ENCODE measurements around the gene GDNF. TPM values are rescaled to one million over a fixed set of nuclear protein-coding genes. Genes with fewer than 3 reads are reported as not detected.

Gene GDNF
- total and polyA plus RNA-seq, 5 donors: 0.14 to 0.74 (median 0.41) TPM

DNA sequence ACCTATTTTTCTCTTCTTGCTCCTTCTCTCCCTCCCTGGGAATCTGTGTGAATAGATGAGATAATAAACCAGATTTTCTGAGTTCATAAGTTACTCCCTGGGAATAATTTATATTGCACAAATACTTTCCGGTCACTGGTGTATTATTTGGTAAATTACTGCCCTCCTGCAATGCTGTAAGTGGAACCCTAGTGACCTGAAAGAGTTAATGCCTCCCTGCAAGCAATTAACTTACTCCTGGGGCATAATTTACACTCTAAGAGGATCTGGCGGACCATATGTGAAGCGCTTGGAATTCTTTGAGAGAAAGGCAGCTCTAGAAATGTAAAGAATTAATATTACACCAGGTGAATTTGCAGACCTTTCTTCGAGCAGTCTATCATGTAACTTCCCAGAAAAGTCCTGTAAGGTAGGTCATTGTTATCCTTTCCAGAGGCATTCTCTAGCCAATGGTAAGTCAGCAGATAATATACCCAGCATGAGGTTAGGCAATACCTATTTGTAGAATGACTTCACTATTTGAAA, 7.0 kb upstream of the GDNF start:
- H3K27me3 ChIP-seq (ENCODE audit: control insufficient read depth, insufficient read depth): no peaks in the 10 kb centered on the region
- intact Hi-C loops (cut with DNase I): no loop called here
- no peak overlapping the region for H3K27ac ChIP-seq (ENCODE audit: low read length)
- 78% methylated on average over 4 of the region's 4 CpGs for WGBS
- no peak overlapping the region for H3K4me3 ChIP-seq (ENCODE audit: low read length)
- DNase-seq (no peak), ATAC-seq (no peak)
- H3K9me3 ChIP-seq (ENCODE audit: control insufficient read depth, low read length): peaks cover 2% of the 10 kb centered on the region
- no peaks in the 10 kb centered on the region for H3K4me1 ChIP-seq (ENCODE audit: control insufficient read depth, insufficient read depth, low read length)

DNA sequence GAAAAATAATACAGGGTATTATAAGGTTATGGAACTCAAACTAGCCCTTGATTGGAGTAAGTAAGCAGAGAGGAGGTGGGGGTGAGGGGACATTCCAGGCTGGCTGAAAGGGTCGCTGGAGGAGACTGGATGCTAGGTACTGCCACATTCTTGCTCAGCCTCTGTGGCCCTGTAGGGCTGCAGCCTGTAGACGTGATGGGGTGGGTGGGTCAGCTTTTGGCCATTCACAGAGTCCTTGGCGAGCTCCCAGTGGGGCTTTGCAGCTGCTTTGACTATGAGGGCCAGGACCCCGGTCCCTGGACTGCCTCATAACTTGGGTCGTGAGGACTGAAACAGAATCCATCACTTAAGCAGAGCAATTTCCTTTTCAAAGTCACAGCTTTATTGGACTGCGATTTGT, 4.2 kb upstream of the GDNF start:
- WGBS: 42% methylated on average over 6 of the region's 6 CpGs
- intact Hi-C loops (cut with DNase I): no loop called here
- DNase-seq: peak in 2 of 3 donors; percentile 50 to 57
- peaks cover 2% of the 10 kb centered on the region for H3K9me3 ChIP-seq (ENCODE audit: control insufficient read depth, low read length)
- ATAC-seq: no peak
- no peaks in the 10 kb centered on the region for H3K4me1 ChIP-seq (ENCODE audit: control insufficient read depth, insufficient read depth, low read length)
- H3K27me3 ChIP-seq (ENCODE audit: control insufficient read depth, insufficient read depth): no peaks in the 10 kb centered on the region
- no peak overlapping the region for H3K4me3 ChIP-seq (ENCODE audit: low read length)
- no peak overlapping the region for H3K27ac ChIP-seq (ENCODE audit: low read length)

DNA sequence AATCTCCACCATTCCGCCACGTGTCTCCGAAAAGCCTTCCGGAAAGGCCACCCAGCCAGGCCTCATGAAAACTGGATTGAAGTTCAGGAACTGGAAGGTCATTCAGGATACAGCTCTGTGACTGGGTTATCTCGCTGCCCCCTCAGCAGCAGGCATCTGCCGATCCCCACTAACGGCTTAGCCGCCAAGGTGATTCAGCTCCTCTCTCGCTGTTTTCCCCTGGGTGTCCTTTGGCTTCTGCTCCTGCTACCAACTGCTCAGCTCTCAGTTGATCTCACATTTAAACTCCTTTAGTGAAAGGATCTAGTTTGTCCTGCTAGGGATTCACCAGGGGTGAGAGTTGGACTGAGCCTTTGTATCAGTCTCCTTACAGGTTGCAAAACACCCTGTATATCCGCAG, 2.2 kb upstream of the GDNF start:
- intact Hi-C loops (cut with DNase I): no loop called here
- Histone ChIP-seq H3K27ac (ENCODE audit: low read length) (no peak overlapping the region), H3K4me3 (ENCODE audit: low read length) (no peak overlapping the region), H3K27me3 (ENCODE audit: control insufficient read depth, insufficient read depth) (no peaks in the 10 kb centered on the region), H3K4me1 (ENCODE audit: control insufficient read depth, insufficient read depth, low read length) (peaks cover 2% of the 10 kb centered on the region), H3K9me3 (ENCODE audit: control insufficient read depth, low read length) (no peaks in the 10 kb centered on the region)
- no peak for DNase-seq
- whole genome bisulfite sequencing: 71% methylated on average over 10 of the region's 10 CpGs
- no peak for ATAC-seq

DNA sequence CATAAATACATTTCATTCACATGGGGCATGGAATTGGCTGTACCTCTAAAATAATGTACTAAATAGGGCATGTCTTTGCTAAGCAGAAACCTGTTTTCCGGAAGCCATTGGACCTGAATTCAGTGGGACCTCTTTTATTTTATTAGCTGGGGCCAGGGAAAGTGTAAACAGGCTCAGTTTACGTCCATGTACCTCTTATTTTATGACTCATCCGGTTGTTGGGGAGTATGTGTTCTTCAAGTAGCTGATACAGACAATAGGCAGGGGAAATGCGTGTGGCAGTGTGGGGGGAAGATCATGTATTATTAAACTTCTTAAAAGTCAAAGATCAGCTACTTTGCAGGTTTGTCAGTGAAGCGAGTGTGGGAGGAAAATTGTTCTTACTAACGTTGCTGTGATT, 1.4 kb upstream of the GDNF start:
- WGBS: 69% methylated on average over 6 of the region's 6 CpGs
- peaks cover 2% of the 10 kb centered on the region for H3K4me1 ChIP-seq (ENCODE audit: control insufficient read depth, insufficient read depth, low read length)
- no peak overlapping the region for H3K27ac ChIP-seq (ENCODE audit: low read length)
- DNase-seq: no peak
- no peaks in the 10 kb centered on the region for H3K27me3 ChIP-seq (ENCODE audit: control insufficient read depth, insufficient read depth)
- no peak for ATAC-seq
- H3K4me3 ChIP-seq (ENCODE audit: low read length): no peak overlapping the region
- H3K9me3 ChIP-seq (ENCODE audit: control insufficient read depth, low read length): no peaks in the 10 kb centered on the region
- intact Hi-C loops (cut with DNase I): no loop called here

DNA sequence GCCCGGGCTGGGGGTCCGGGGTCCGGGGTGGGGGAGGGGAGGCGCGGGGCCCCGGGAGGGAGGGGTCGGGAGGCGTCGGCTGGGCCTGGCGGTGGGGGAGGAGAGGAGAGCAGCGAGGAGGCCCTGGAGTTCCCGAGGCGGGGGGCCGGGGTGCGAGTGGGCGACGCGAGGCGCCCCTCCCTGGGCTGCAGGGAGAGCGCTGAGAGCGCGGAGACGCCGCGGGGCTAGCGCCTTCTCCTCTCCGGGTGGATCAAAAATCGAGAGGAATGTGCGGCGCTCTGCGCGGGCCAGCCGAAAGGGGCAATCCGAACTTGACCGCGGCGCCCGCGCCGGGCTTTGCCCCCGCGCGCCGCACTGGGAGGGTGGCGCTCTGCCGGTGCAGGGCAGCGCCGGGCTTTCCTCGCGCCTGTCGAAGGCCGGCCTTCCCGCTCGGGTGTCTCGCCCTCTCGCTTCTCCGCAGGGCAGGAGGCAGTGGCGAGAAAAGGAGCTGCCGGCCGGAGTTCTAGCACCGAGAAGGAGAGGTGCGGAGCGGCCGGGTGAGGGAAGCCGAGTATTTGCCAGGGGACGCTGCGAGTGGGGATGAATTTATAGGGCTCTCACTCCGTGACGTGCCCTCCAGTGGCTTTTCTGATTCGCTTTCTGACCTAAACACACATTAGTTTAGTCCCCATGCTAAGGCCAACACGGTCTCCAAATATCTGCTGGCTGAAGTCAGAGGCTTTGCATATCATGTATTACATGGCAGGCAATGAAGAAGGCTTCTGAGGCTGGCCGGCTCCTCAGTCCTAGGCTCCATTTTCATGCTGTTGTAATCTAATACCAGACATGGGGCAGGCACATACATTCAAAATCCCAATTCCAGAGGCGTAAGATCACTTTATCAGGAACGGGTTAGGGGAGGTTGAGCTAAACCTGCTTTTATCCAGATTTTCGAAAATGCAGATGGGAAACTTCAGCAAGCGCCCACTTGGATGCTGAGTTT, 503 bp upstream of the GDNF start:
- intact Hi-C loops (cut with DNase I): no loop called here
- DNase-seq: peak; percentile 63 to 79 (median 78)
- Histone ChIP-seq H3K27ac (ENCODE audit: low read length) (no peak overlapping the region), H3K4me3 (ENCODE audit: low read length) (peak overlapping the region; percentile 56), H3K27me3 (ENCODE audit: control insufficient read depth, insufficient read depth) (no peaks in the 10 kb centered on the region), H3K4me1 (ENCODE audit: control insufficient read depth, insufficient read depth, low read length) (peaks cover 2% of the 10 kb centered on the region), H3K9me3 (ENCODE audit: control insufficient read depth, low read length) (no peaks in the 10 kb centered on the region)
- peak; percentile 62 to 70 for ATAC-seq
- 5% methylated on average over 76 of the region's 76 CpGs for WGBS

DNA sequence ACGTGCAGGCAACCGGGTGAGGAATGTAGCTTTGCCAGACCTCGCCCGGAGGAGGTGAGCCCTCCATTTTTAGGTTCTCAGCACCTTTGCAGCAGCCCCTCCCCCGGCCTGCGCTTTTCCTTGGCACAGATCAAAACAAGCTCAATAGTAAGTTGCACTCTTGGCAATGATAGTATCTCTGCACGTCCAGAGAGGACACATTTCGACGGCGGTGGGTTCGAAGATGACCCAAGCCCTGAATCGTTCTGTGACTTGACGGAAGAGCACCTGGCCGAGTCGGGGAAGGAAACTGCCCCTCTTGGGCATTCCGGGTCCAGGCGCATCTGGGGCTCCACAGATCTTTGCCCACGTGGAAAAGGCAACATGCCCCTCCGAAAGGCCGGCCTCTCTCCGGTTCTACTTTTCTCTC, 904 bp downstream of the GDNF start:
- WGBS: 11% methylated on average over 21 of the region's 21 CpGs
- H3K4me1 ChIP-seq (ENCODE audit: control insufficient read depth, insufficient read depth, low read length): peaks cover 2% of the 10 kb centered on the region

DNA sequence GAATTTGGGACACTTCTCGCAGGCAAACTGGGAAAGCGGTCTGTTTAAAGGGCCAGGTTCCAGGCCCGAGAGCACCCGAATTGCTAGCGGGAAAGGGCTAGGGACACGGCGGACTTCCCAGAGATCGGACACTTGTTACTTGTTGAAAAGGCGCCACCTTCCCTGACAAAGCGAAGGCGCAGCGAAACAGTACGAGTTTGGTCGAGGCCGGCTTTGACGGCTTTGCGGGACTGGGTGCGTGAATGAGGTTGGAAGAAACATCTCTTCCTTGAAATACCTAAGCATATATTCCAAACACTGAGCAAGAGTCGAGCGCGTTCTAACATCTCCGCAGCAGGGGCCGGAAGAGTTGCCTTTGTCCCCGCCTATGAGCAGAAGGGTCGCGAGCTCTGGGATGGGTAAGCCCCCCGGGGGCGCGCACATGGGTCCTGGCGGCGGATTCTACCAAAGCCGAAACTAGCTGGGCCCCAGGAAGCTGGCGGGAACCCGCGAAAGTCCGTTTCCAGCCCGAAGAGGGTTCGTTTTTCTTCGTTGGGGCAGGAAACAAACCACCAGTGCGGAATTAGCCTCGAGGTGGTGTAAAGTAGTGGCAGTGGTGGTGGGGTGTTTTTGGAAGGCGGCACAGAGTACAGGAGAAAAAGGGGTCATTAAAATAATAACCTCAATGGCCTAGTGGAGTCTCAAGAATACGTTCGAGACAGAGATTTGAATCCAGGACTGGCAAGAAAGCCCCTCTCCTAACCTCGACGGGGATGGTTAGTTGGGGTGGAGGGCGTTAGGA, 1.5 kb downstream of the GDNF start:
- Histone ChIP-seq H3K27me3 (ENCODE audit: control insufficient read depth, insufficient read depth) (no peaks in the 10 kb centered on the region), H3K27ac (ENCODE audit: low read length) (no peak overlapping the region), H3K4me3 (ENCODE audit: low read length) (peak overlapping the region; percentile 55), H3K4me1 (ENCODE audit: control insufficient read depth, insufficient read depth, low read length) (peaks cover 2% of the 10 kb centered on the region), H3K9me3 (ENCODE audit: control insufficient read depth, low read length) (no peaks in the 10 kb centered on the region)
- peak; percentile 13 to 19 for ATAC-seq
- peak; percentile 39 to 62 (median 61) for DNase-seq
- intact Hi-C loops (cut with DNase I): loop anchor here (1.0 to 5.0 kb wide), 4 partner anchors 354 to 426 kb away; no protein-coding TSS in a partner anchor
- WGBS: 5% methylated on average over 47 of the region's 47 CpGs

More for the DNA sequence above, 904 bp downstream of the GDNF start:
- DNase-seq: no peak
- Histone ChIP-seq H3K27ac (ENCODE audit: low read length) (no peak overlapping the region), H3K27me3 (ENCODE audit: control insufficient read depth, insufficient read depth) (no peaks in the 10 kb centered on the region), H3K9me3 (ENCODE audit: control insufficient read depth, low read length) (no peaks in the 10 kb centered on the region), H3K4me3 (ENCODE audit: low read length) (peak overlapping the region; percentile 55)
- intact Hi-C loops (cut with DNase I): loop anchor here (1.0 to 5.0 kb wide), 4 partner anchors 353 to 427 kb away; no protein-coding TSS in a partner anchor
- ATAC-seq: no peak

DNA sequence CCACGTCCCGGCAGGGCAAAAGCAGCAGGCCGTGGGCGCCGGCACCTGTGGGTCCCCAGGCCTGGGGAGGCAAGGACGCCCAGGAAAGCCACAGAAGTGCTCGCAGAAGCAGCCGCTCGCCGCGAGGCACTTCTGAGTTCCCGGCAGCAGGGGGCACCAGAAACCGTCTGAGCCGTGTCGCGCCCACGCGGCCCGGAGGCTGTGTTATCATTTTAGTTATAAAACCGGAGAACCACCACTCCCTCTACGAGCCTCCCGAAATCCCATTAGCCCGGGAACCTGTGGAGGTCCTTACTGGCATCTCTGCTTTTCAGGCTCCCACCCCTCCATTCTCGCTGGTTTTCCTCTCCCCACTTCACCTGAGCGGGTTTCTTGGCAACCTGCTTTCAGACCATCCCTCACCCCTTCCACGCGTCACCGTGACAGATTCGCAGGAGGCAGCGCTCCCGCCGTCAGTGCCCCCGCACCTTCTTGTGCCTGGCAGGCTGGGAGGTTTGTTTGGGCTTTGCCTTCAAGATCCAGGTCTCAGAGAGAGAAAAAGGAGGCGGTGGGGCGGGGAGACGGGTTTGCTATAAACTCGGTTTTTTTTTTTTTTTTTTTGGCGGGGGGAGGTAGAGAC, 2.3 kb downstream of the GDNF start:
- no peaks in the 10 kb centered on the region for H3K27me3 ChIP-seq (ENCODE audit: control insufficient read depth, insufficient read depth)
- peaks cover 2% of the 10 kb centered on the region for H3K4me1 ChIP-seq (ENCODE audit: control insufficient read depth, insufficient read depth, low read length)

DNA sequence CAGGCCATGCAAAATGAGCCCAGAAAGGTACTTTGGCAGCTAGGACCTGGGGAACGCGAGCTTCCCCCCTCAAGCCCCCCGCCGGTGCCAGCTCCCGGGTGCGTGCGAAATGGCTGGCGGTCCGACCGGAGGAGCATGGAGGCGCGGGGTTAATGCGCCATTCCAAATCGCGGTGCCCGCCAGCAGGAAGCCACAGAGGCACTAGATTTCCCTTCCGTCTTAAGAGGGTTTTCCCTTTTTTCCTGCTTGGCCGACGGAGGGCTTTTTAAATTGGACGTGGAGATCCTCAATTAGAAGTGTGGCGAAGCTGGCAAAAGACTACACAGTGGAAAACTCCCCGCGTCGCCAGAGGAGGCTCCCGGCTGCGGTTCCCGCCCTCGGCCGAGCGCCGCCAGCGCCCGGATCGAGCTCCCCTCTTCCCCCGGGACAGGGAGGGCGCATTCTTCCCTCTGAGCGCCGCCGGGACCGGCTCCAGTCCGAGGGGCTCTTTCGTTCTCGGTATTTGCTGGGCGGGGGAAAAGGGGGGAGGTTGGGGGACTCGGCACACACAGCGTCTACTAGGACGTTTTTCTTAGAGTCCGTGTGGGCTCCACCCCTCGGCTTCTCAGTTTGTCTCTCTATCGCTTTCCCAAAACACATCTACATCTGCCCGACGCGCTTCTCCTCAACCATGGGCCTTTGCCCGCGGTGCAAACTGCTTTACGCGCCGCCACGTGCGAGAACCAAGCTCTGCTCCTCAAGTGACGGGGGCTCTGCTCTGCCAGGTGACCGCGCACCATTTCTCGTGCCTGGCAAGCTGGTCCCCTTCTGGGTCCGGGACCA, 3.0 kb downstream of the GDNF start:
- H3K9me3 ChIP-seq (ENCODE audit: control insufficient read depth, low read length): no peaks in the 10 kb centered on the region
- no peak overlapping the region for H3K27ac ChIP-seq (ENCODE audit: low read length)
- DNase-seq (peak; percentile 40 to 78 (median 70)), ATAC-seq (peak; percentile 35 to 55)
- peaks cover 2% of the 10 kb centered on the region for H3K4me1 ChIP-seq (ENCODE audit: control insufficient read depth, insufficient read depth, low read length)
- 1% methylated on average over 65 of the region's 65 CpGs for WGBS
- H3K27me3 ChIP-seq (ENCODE audit: control insufficient read depth, insufficient read depth): no peaks in the 10 kb centered on the region
- intact Hi-C loops (cut with DNase I): loop anchor here in 2 of 4 donors (2.0 to 5.0 kb wide), 3 partner anchors 355 to 425 kb away; no protein-coding TSS in a partner anchor
- H3K4me3 ChIP-seq (ENCODE audit: low read length): peak overlapping the region; percentile 36

More for the DNA sequence above, 2.3 kb downstream of the GDNF start:
- DNase-seq (peak; percentile 75 to 93 (median 92)), ATAC-seq (peak; percentile 75 to 81)
- 2% methylated on average over 38 of the region's 38 CpGs for WGBS
- intact Hi-C loops (cut with DNase I): loop anchor here (1.0 to 5.0 kb wide), 4 partner anchors 355 to 425 kb away; no protein-coding TSS in a partner anchor
- Histone ChIP-seq H3K9me3 (ENCODE audit: control insufficient read depth, low read length) (no peaks in the 10 kb centered on the region), H3K27ac (ENCODE audit: low read length) (no peak overlapping the region), H3K4me3 (ENCODE audit: low read length) (peak overlapping the region; percentile 55)

DNA sequence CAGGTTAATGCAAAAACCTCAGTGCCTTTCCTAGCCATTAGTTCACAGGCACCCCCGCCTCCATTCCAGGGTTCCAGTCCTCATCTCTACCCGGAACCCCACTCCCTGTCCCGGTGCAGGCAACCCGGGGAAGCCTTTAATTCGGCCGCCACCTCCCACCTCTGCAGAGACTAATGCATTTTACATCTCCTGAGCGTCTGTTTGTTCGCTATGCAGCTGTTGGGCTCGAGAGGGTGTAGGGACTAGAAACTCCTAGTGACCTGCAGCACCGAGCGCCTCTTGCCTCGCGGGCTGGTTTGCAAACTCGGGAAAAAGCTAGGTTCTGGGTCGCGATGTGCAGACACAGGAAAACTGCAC, 3.6 kb downstream of the GDNF start:
- 31% methylated on average over 16 of the region's 16 CpGs for WGBS
- Histone ChIP-seq H3K27ac (ENCODE audit: low read length) (no peak overlapping the region), H3K9me3 (ENCODE audit: control insufficient read depth, low read length) (no peaks in the 10 kb centered on the region), H3K27me3 (ENCODE audit: control insufficient read depth, insufficient read depth) (no peaks in the 10 kb centered on the region), H3K4me1 (ENCODE audit: control insufficient read depth, insufficient read depth, low read length) (peaks cover 2% of the 10 kb centered on the region), H3K4me3 (ENCODE audit: low read length) (peak overlapping the region; percentile 36)
- intact Hi-C loops (cut with DNase I): loop anchor here in 2 of 4 donors (2.0 to 5.0 kb wide), 3 partner anchors 356 to 424 kb away; no protein-coding TSS in a partner anchor
- ATAC-seq (no peak), DNase-seq (no peak)

Data from right cardiac atrium (tissue), 5 donors.